ENCODE measurements around the gene NRCAM. TPM values are rescaled to one million over a fixed set of nuclear protein-coding genes. Genes with fewer than 3 reads are reported as not detected.

NRCAM gene
- total and polyA plus RNA-seq, 2 of the 13 experiments (the other 11 are each of a cell fraction or from before 2014, with no cell fraction given): 0.31 to 0.33 TPM

DNA sequence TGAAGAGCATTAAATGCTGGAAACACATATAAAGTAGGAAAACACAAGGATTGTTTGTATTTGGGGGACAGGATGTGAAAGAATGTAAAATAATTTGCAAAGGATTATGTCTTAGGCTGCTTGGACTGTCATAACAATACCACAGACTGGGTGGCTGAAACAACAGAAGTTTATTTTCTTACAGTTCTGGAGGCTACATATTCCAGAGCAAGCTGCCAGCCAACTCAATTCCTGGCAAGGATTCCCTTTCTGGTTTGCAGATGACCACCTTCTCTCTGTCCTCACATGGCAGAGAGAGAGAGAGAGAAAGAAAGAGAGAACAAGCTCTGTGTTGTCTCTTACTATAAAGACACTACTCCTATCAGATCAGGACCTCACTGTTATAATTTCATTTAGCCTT lies 317.3 kb downstream of the NRCAM start:
- no peaks in the 10 kb centered on the region for H3K36me3 ChIP-seq (replicated peaks in 1 of 2; ENCODE audit: control insufficient read depth in 1 of 2, insufficient read depth in 2 of 2, low read length in 2 of 2)
- H3K4me2 ChIP-seq (ENCODE audit: low read depth, low read length): no peak overlapping the region
- ChIA-PET POLR2A (no interaction called here), CTCF (ENCODE audit: low intra/inter-chr PET ratio, low total read pairs) (no interaction called here)
- no peaks in the 10 kb centered on the region for H3K27me3 ChIP-seq (ENCODE audit: control insufficient read depth in 1 of 2, insufficient read depth in 2 of 2, low read length in 2 of 2)
- H3K9ac ChIP-seq (ENCODE audit: insufficient read depth, low read depth, low read length): no peak overlapping the region
- no peak overlapping the region for H3K27ac ChIP-seq (ENCODE audit: extremely low read length, insufficient read depth, low read length)
- no peak for FAIRE-seq
- in situ Hi-C loops (cut with HindIII; ENCODE audit: extremely low pct_ligation_motif_present, low pct_unique_long_range_greater_than_20kb): no loop called here
- no peak for ATAC-seq
- no peaks in the 10 kb centered on the region for H3K79me2 ChIP-seq (ENCODE audit: insufficient read depth, low read length)
- no peak for DNase-seq (ENCODE audit: low spot score)
- no peaks in the 10 kb centered on the region for H3K9me3 ChIP-seq (ENCODE audit: low read length)
- no peaks in the 10 kb centered on the region for H3K4me1 ChIP-seq (ENCODE audit: insufficient read depth, low read length)
- TF ChIP-seq ZNF577 (CRISPR knock-in tag; IDR thresholded peaks at IDR 0.05; ENCODE audit: borderline replicate concordance, low read depth) (no peak), ZNF317 (CRISPR knock-in tag; IDR thresholded peaks at IDR 0.05) (no peak), ISX (CRISPR knock-in tag; conservative IDR thresholded peaks at IDR 0.05) (no peak), TEAD2 (CRISPR knock-in tag; IDR thresholded peaks at IDR 0.05) (no peak), PITX1 (CRISPR knock-in tag; IDR thresholded peaks at IDR 0.05) (no peak), ZKSCAN8 (CRISPR knock-in tag; IDR thresholded peaks at IDR 0.05; ENCODE audit: borderline replicate concordance) (no peak), CENPX (CRISPR knock-in tag; IDR thresholded peaks at IDR 0.05) (no peak), SP4 (CRISPR knock-in tag; IDR thresholded peaks at IDR 0.05) (no peak), SMARCC2 (IDR thresholded peaks at IDR 0.05) (no peak), HOXA5 (CRISPR knock-in tag; IDR thresholded peaks at IDR 0.05) (no peak), ZNF569 (CRISPR knock-in tag; IDR thresholded peaks at IDR 0.05; ENCODE audit: borderline replicate concordance) (no peak), IKZF1 (IDR thresholded peaks at IDR 0.05) (no peak), ZKSCAN1 (IDR thresholded peaks at IDR 0.05; ENCODE audit: low read length) (no peak), JUNB (CRISPR knock-in tag; IDR thresholded peaks at IDR 0.05; ENCODE audit: borderline replicate concordance) (no peak), ZNF143 (CRISPR knock-in tag; IDR thresholded peaks at IDR 0.05) (no peak), MYC (CRISPR knock-in tag; IDR thresholded peaks at IDR 0.05; ENCODE audit: borderline replicate concordance) (no peak)
- TF ChIP-seq, protein P1, sequence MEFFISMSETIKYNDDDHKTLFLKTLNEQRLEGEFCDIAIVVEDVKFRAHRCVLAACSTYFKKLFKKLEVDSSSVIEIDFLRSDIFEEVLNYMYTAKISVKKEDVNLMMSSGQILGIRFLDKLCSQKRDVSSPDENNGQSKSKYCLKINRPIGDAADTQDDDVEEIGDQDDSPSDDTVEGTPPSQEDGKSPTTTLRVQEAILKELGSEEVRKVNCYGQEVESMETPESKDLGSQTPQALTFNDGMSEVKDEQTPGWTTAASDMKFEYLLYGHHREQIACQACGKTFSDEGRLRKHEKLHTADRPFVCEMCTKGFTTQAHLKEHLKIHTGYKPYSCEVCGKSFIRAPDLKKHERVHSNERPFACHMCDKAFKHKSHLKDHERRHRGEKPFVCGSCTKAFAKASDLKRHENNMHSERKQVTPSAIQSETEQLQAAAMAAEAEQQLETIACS (CRISPR knock-in tag; IDR thresholded peaks at IDR 0.05): no peak
- TF ChIP-seq, protein P2, sequence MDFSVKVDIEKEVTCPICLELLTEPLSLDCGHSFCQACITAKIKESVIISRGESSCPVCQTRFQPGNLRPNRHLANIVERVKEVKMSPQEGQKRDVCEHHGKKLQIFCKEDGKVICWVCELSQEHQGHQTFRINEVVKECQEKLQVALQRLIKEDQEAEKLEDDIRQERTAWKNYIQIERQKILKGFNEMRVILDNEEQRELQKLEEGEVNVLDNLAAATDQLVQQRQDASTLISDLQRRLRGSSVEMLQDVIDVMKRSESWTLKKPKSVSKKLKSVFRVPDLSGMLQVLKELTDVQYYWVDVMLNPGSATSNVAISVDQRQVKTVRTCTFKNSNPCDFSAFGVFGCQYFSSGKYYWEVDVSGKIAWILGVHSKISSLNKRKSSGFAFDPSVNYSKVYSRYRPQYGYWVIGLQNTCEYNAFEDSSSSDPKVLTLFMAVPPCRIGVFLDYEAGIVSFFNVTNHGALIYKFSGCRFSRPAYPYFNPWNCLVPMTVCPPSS (IDR thresholded peaks at IDR 0.05): no peak
- TF ChIP-seq, protein P3, sequence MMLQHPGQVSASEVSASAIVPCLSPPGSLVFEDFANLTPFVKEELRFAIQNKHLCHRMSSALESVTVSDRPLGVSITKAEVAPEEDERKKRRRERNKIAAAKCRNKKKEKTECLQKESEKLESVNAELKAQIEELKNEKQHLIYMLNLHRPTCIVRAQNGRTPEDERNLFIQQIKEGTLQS (CRISPR knock-in tag; IDR thresholded peaks at IDR 0.05): no peak
- no peak overlapping the region for H2AFZ ChIP-seq (ENCODE audit: low read length)
- intact Hi-C loops (cut with micrococcal nuclease; ENCODE audit: unreplicated experiment): no loop called here
- no peak overlapping the region for H3K4me3 ChIP-seq (replicated peaks in 1 of 3; ENCODE audit: insufficient read depth in 1 of 3, low read depth in 2 of 3, low read length in 3 of 3)
- H4K20me1 ChIP-seq (ENCODE audit: insufficient read depth, low read length): no peaks in the 10 kb centered on the region
- no TSS peak for BruUV-seq (replicated peaks)

Data from HepG2 (cell line).